Activated CD8-positive, alpha-beta memory T cell treated with anti-CD3 and anti-CD28 coated beads, Interleukin-2, amount 10 ng/mL, durations not matched to agents 7 days and 5 days (primary cell): Measurements from ENCODE around the gene CACNA1I. TPM values are rescaled to one million over a fixed set of nuclear protein-coding genes. Genes with fewer than 3 reads are reported as not detected.
"Not testable (repeated sequence)": the region's sequence is repeated elsewhere in the genome, so short reads cannot be mapped to it uniquely, and the experiment has no call there.

Experiments
- ATAC-seq: fragments of 150-1000 bp; cut with Tn5 transposase; one replicate; pipeline ENCODE4 v1.10.0; 2021; ENCODE audit warnings: moderate library complexity
- CTCF ChIA-PET: fragments of 350-600 bp; sonication (Branson Sonifier 250); formaldehyde crosslinking; loops from one replicate; lab custom pipeline; 2021; ENCODE audit warnings: antibody characterized with exemption; lab: Charles Lee
- DNase-seq: peaks from one replicate; pipeline ENCODE4 v3.0.0-alpha.2; 2020
- H3K27ac Mint-ChIP-seq: one replicate; pipeline ENCODE4 v1.8.0; 2021; ENCODE audit warnings: mild to moderate bottlenecking, mixed read lengths
- H3K27me3 Mint-ChIP-seq: one replicate; pipeline ENCODE4 v1.8.0; 2021; ENCODE audit warnings: mixed read lengths
- H3K36me3 Mint-ChIP-seq: one replicate; pipeline ENCODE4 v1.8.0; 2021; ENCODE audit warnings: mild to moderate bottlenecking, mixed read lengths
- H3K4me1 Mint-ChIP-seq: one replicate; pipeline ENCODE4 v1.8.0; 2021; ENCODE audit warnings: mixed read lengths
- H3K4me3 Mint-ChIP-seq: one replicate; pipeline ENCODE4 v1.8.0; 2021; ENCODE audit warnings: mild to moderate bottlenecking, moderate library complexity, mixed read lengths
- H3K9me3 Mint-ChIP-seq: one replicate; pipeline ENCODE4 v1.8.0; 2022; ENCODE audit warnings: low read depth, mixed read lengths
- total RNA-seq, 2 experiments: library from RNA; stranded (reverse); gene quantifications; one replicate each; pipeline ENCODE4 v1.2.3, GENCODE V29; 2021

CACNA1I gene
- 1 to 10 TPM in 1 of 2 experiments, under 1 TPM in 1; 0.30 to 1.8 TPM for total RNA-seq

GRCh38 chr22:39570665-39571064, at the start of gene CACNA1I:
Gene CACNA1I, plus strand, starts transcription at chr22:39570753. Its CDS starts 0 bp downstream, at chr22:39570753.
- DNase-seq (no peak), ATAC-seq (no peak)
- CTCF ChIA-PET = interaction anchor here (1.2 kb wide), 1 partner anchor 416 kb away, joined by 7 read pairs; no protein-coding TSS in a partner anchor
- peaks cover 14% of the 10 kb centered on the region for H3K27me3 Mint-ChIP-seq
- H3K9me3 Mint-ChIP-seq = peaks cover 3% of the 10 kb centered on the region
- peaks cover 13% of the 10 kb centered on the region for H3K4me1 Mint-ChIP-seq
- peaks cover 1% of the 10 kb centered on the region for H3K36me3 Mint-ChIP-seq
- no peak within 1 kb of the TSS for H3K4me3 Mint-ChIP-seq
- no peak within 1 kb of the TSS for H3K27ac Mint-ChIP-seq

GRCh38 chr22:39521106-39521885, 49.3 kb upstream of the CACNA1I start:
- CTCF ChIA-PET = interaction anchor here (0.9 to 1.8 kb wide), 2 partner anchors 8 to 10 kb away, joined by 4 to 28 read pairs; no protein-coding TSS in a partner anchor
- Mint-ChIP-seq H3K4me1 (peaks cover 54% of the 10 kb centered on the region), H3K4me3 (peak overlapping the region; percentile 86), H3K27ac (peak overlapping the region; percentile 94), H3K36me3 (peaks cover 51% of the 10 kb centered on the region)
- not testable (repeated sequence) for H3K9me3 Mint-ChIP-seq, DNase-seq, ATAC-seq, H3K27me3 Mint-ChIP-seq

- ATAC-seq = not testable (repeated sequence)
Measured at GRCh38 chr22:39522091-39522490, 48.5 kb upstream of the CACNA1I start.

GRCh38 chr22:39522567-39523300, 47.8 kb upstream of the CACNA1I start:
- peak overlapping the region; percentile 86 for H3K4me3 Mint-ChIP-seq
- peaks cover 63% of the 10 kb centered on the region for H3K4me1 Mint-ChIP-seq
- DNase-seq = no peak
- H3K9me3 Mint-ChIP-seq = no peaks in the 10 kb centered on the region
- peak overlapping the region; percentile 94 for H3K27ac Mint-ChIP-seq
- no peaks in the 10 kb centered on the region for H3K27me3 Mint-ChIP-seq
- peaks cover 49% of the 10 kb centered on the region for H3K36me3 Mint-ChIP-seq
- no peak for ATAC-seq
- CTCF ChIA-PET = interaction anchor here (1.0 to 11.2 kb wide), 7 partner anchors 8 to 171 kb away, joined by 3 to 251 read pairs (median 4); partner anchors contain the start of gene MIEF1

More at GRCh38 chr22:39522091-39522490, 48.5 kb upstream of the CACNA1I start:
- Mint-ChIP-seq H3K27ac (peak overlapping the region; percentile 94), H3K36me3 (peaks cover 48% of the 10 kb centered on the region), H3K4me3 (peak overlapping the region; percentile 86), H3K4me1 (peaks cover 57% of the 10 kb centered on the region)
- not testable (repeated sequence) for DNase-seq, H3K9me3 Mint-ChIP-seq, H3K27me3 Mint-ChIP-seq
- CTCF ChIA-PET = interaction anchor here (1.1 to 11.2 kb wide), 2 partner anchors 10 to 28 kb away, joined by 5 to 251 read pairs; no protein-coding TSS in a partner anchor

DNA sequence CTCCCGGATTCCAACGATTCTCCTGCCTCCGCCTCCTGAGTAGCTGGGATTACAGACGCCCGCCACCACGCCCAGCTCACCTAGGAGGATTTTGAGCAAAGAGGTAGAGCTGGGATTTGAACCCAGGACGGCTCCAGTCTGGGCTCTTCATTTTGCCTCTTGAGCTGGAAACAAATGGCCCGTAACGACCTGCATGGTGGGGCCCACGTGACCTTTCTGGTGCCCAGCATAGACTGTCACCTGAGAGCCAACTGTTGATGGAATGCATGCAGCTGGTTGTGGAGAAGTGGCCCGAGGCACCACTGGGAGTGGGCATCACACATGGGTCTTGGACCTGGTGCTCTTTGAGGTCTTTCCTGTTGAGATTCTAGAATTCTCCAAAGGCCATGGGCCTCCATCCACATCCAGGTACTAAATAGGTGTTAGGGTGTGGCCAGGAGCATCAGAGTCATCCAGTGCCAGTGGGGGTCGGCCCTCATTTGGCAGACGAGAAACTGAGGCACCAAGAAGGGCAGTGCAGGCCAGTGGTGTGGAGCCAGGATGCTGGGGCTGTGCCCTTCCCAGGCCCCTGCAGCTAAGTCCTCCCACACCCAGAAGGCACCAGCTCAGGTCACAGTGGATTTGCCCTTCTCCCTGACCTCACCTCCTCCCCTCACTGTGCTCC, 46.3 kb upstream of the CACNA1I start:
- Mint-ChIP-seq H3K36me3 (peaks cover 54% of the 10 kb centered on the region), H3K27ac (peak overlapping the region; percentile 56), H3K4me3 (peak overlapping the region; percentile 32), H3K9me3 (no peaks in the 10 kb centered on the region), H3K27me3 (no peaks in the 10 kb centered on the region), H3K4me1 (peaks cover 68% of the 10 kb centered on the region)
- DNase-seq (no peak), ATAC-seq (no peak)
- CTCF ChIA-PET = interaction anchor here (0.7 to 11.2 kb wide), 9 partner anchors 10 to 513 kb away, joined by 3 to 251 read pairs (median 4); partner anchors contain the start of genes MIEF1 and TAB1

GRCh38 chr22:39524753-39525657, 45.5 kb upstream of the CACNA1I start:
- Mint-ChIP-seq H3K4me1 (peaks cover 74% of the 10 kb centered on the region), H3K27me3 (no peaks in the 10 kb centered on the region), H3K4me3 (no peak overlapping the region), H3K27ac (peak overlapping the region; percentile 86), H3K36me3 (peaks cover 57% of the 10 kb centered on the region), H3K9me3 (no peaks in the 10 kb centered on the region)
- DNase-seq = no peak
- CTCF ChIA-PET = interaction anchor here (0.9 to 11.2 kb wide), 4 partner anchors 10 to 512 kb away, joined by 3 to 251 read pairs (median 6); no protein-coding TSS in a partner anchor
- ATAC-seq = no peak

DNA sequence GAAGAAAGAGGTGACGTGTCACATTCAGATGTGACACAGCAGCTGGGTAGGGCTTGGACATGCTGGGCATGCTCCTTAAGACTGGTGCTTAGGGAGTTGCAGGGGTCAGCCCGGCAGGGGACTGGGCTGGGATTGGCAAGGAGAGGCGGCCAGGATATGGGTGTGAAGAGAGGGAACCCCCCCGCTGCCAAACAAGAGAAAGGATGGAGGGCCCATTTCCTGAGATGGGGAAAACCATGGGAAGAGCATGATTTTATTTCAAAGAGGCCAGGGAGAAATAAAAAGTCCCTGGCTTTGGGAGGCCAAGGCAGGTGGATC, 44.9 kb upstream of the CACNA1I start:
- H3K4me1 Mint-ChIP-seq = peaks cover 79% of the 10 kb centered on the region
- no peak for ATAC-seq
- H3K27ac Mint-ChIP-seq = peak overlapping the region; percentile 86
- DNase-seq = no peak
- no peaks in the 10 kb centered on the region for H3K27me3 Mint-ChIP-seq
- H3K36me3 Mint-ChIP-seq = peaks cover 56% of the 10 kb centered on the region
- no peaks in the 10 kb centered on the region for H3K9me3 Mint-ChIP-seq
- H3K4me3 Mint-ChIP-seq = no peak overlapping the region
- CTCF ChIA-PET = interaction anchor here (0.9 to 11.2 kb wide), 6 partner anchors 9 to 209 kb away, joined by 3 to 251 read pairs (median 6); no protein-coding TSS in a partner anchor

DNA sequence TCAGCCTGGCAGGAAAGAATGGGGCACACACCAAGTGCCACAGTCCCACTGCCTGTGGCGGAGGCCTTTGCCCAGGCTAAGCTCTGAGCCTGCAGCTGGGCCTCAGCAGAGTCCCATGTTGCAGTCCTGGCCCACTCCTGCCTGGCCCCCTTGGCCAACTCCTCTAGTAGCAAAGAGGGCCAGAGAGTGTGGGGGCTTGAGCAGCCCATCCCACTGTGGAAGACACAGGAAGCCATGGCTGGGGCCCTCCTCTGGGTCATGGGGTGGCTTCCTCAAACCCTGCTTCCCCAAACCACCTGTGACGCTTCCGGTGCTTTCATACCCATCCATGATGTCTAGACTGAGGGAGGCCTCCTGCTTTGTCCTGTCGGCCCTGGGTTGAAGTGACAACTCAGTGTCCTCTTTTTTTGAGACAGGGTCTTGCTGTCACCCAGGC, 43.8 kb upstream of the CACNA1I start:
- Mint-ChIP-seq H3K27me3 (no peaks in the 10 kb centered on the region), H3K4me3 (no peak overlapping the region), H3K9me3 (no peaks in the 10 kb centered on the region), H3K4me1 (peaks cover 87% of the 10 kb centered on the region), H3K27ac (peak overlapping the region; percentile 86), H3K36me3 (peaks cover 53% of the 10 kb centered on the region)
- CTCF ChIA-PET = interaction anchor here (0.9 to 11.2 kb wide), 6 partner anchors 8 to 210 kb away, joined by 3 to 251 read pairs (median 4); no protein-coding TSS in a partner anchor
- peak; percentile 3 for ATAC-seq
- DNase-seq = no peak

GRCh38 chr22:39527481-39527961, 43.0 kb upstream of the CACNA1I start:
- H3K9me3 Mint-ChIP-seq = no peaks in the 10 kb centered on the region
- no peak for DNase-seq
- peaks cover 48% of the 10 kb centered on the region for H3K36me3 Mint-ChIP-seq
- CTCF ChIA-PET = interaction anchor here (1.4 to 22.3 kb wide), 5 partner anchors 13 to 501 kb away, joined by 3 to 478 read pairs (median 8); no protein-coding TSS in a partner anchor
- H3K27me3 Mint-ChIP-seq = no peaks in the 10 kb centered on the region
- H3K4me1 Mint-ChIP-seq = peaks cover 84% of the 10 kb centered on the region
- no peak overlapping the region for H3K4me3 Mint-ChIP-seq
- peak overlapping the region; percentile 86 for H3K27ac Mint-ChIP-seq
- no peak for ATAC-seq

DNA sequence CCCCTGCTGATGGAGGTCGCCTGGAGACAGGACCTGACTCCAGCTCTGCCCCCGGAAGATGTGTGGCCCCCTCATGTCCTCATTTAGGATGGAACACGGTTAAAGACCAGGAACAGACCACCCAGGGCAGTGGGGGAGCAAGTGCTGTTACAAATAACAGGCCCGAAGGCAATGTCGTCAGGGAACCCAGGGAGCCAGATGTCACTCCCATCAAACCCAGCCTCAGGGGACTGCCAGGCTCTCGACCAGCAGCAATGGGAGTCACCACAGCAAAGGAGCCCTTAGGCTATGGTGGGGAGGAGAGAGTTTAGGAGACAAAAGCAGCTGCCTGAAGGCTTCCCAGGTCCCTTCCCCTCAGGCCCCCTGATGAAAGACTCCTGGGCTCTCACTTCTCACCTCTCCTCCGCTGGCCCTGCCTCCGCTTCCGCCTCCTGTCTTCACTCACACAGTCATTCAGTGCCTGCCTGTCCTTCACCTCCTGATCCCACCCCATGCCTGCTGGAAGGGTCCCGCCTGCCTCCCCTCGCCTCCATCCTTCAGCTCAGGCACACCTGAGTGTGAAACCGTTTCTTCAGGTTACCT, 42.4 kb upstream of the CACNA1I start:
- no peak overlapping the region for H3K4me3 Mint-ChIP-seq
- no peak for DNase-seq
- H3K9me3 Mint-ChIP-seq = no peaks in the 10 kb centered on the region
- H3K36me3 Mint-ChIP-seq = peaks cover 43% of the 10 kb centered on the region
- H3K4me1 Mint-ChIP-seq = peaks cover 82% of the 10 kb centered on the region
- H3K27me3 Mint-ChIP-seq = no peaks in the 10 kb centered on the region
- H3K27ac Mint-ChIP-seq = peak overlapping the region; percentile 86
- CTCF ChIA-PET = interaction anchor here (0.9 to 22.3 kb wide), 20 partner anchors 8 to 524 kb away, joined by 3 to 478 read pairs (median 9); partner anchors contain the start of genes ATF4, MIEF1, RPL3 and TAB1
- no peak for ATAC-seq

GRCh38 chr22:39528681-39529486, 41.7 kb upstream of the CACNA1I start:
- Mint-ChIP-seq H3K4me3 (peak overlapping the region; percentile 36), H3K36me3 (peaks cover 39% of the 10 kb centered on the region), H3K27ac (peak overlapping the region; percentile 72), H3K4me1 (peaks cover 82% of the 10 kb centered on the region), H3K27me3 (no peaks in the 10 kb centered on the region), H3K9me3 (no peaks in the 10 kb centered on the region)
- CTCF ChIA-PET = interaction anchor here (0.6 to 22.3 kb wide), 42 partner anchors 9 to 817 kb away, joined by 3 to 478 read pairs (median 4); partner anchors contain the start of genes ADSL, ATF4, GRAP2 and MIEF1
- DNase-seq (peak; percentile 95), ATAC-seq (peak; percentile 32)
